SK-N-SH (cell line): ENCODE data around the gene JOSD2. TPM values are rescaled to one million over a fixed set of nuclear protein-coding genes. Genes with fewer than 3 reads are reported as not detected.

ENCODE experiments used
- CTCF ChIA-PET: fragments of 300-600, 350-600 bp; formaldehyde crosslinking; extraction: SDS; loops from one replicate; lab custom pipeline; 2021; lab: Yijun Ruan, JAX
- POLR2A ChIA-PET: fragments of 350-600 bp; sonication (Branson Sonifier 250); formaldehyde crosslinking; extraction: SDS; loops from one replicate; lab custom pipeline; 2020; ENCODE audit warnings: antibody characterized with exemption, inconsistent platforms; lab: Yijun Ruan, JAX
- DNase-seq: peaks from one replicate; pipeline ENCODE4 v3.0.0; 2012
- H2AFZ ChIP-seq: fragments of 200-600 bp; sonication (generic); 2 replicates; pipeline ENCODE4 v1.8.1; 2016; ENCODE audit warnings: antibody characterized with exemption, mild to moderate bottlenecking, low read depth
- H3F3A ChIP-seq: fragments of 200-600 bp; sonication (generic); replicated peaks from 2 replicates; pipeline ENCODE3; 2016; ENCODE audit warnings: antibody characterized with exemption, mild to moderate bottlenecking; ENCODE audit not compliant: insufficient read depth
- H3K27ac ChIP-seq, 2 experiments: fragments of 200-500 bp in 1 of 2; fragments of 200-600 bp in 1 of 2; sonication (Bioruptor generic) in 1 of 2; sonication (generic), shearing (Covaris generic) in 1 of 2; 2 replicates each; pipeline versions ENCODE4 v1.5.1 to v1.6.1; 2014 to 2016; ENCODE audit warnings: low read depth in 2 of 2, inconsistent platforms in 1 of 2, low read length in 1 of 2, mild to moderate bottlenecking in 1 of 2, mixed read lengths in 1 of 2
- H3K27me3 ChIP-seq: fragments of 200-600 bp; sonication (generic), shearing (Covaris generic); 2 replicates; pipeline ENCODE4 v1.6.1; 2016; ENCODE audit warnings: mixed run types; ENCODE audit not compliant: insufficient read depth
- H3K36me3 ChIP-seq, 2 experiments: fragments of 200-500 bp in 1 of 2; fragments of 200-600 bp in 1 of 2; sonication (Bioruptor generic) in 1 of 2; sonication (generic) in 1 of 2; replicated peaks in 1 of 2; 2 replicates each; pipeline versions ENCODE3 to v1.5.1; 2014 to 2016; ENCODE audit warnings: low read length in 1 of 2, mild to moderate bottlenecking in 1 of 2; ENCODE audit not compliant: insufficient read depth in 2 of 2, control insufficient read depth in 1 of 2
- H3K4me1 ChIP-seq, 2 experiments: fragments of 200-500 bp in 1 of 2; fragments of 200-600 bp in 1 of 2; sonication (Bioruptor generic) in 1 of 2; sonication (generic), shearing (Covaris generic) in 1 of 2; 2 replicates each; pipeline versions ENCODE4 v1.5.1 to v1.6.1; 2014 to 2016; ENCODE audit warnings: low read depth in 1 of 2, low read length in 1 of 2, mixed run types in 1 of 2; ENCODE audit not compliant: insufficient read depth in 2 of 2, control insufficient read depth in 1 of 2
- H3K4me2 ChIP-seq: fragments of 200-600 bp; sonication (generic), shearing (Covaris generic); 2 replicates; pipeline ENCODE4 v1.6.1; 2017; ENCODE audit warnings: mixed run types
- H3K4me3 ChIP-seq, 2 experiments: fragments of 200-500 bp in 1 of 2; fragments of 200-600 bp in 1 of 2; sonication (Bioruptor generic) in 1 of 2; sonication (generic), shearing (Covaris generic) in 1 of 2; 2 replicates each; pipeline versions ENCODE4 v1.5.1 to v1.8.1; 2014 to 2016; ENCODE audit warnings: low read depth in 2 of 2, inconsistent platforms in 1 of 2, low read length in 1 of 2, mild to moderate bottlenecking in 1 of 2, mixed read lengths in 1 of 2, moderate library complexity in 1 of 2
- H3K79me2 ChIP-seq: fragments of 200-600 bp; sonication (generic); 2 replicates; pipeline ENCODE4 v1.8.1; 2017; ENCODE audit warnings: mild to moderate bottlenecking; ENCODE audit not compliant: insufficient read depth
- H3K9ac ChIP-seq: fragments of 200-600 bp; sonication (generic); 2 replicates; pipeline ENCODE4 v1.6.1; 2017; ENCODE audit warnings: mixed run types
- H3K9me2 ChIP-seq: fragments of 200-600 bp; sonication (generic); 2 replicates; pipeline ENCODE4 v1.6.1; 2017; ENCODE audit warnings: mixed run types
- H3K9me3 ChIP-seq: fragments of 200-600 bp; sonication (generic); 2 replicates; pipeline ENCODE4 v1.6.1; 2017; ENCODE audit warnings: mixed run types, mild to moderate bottlenecking, moderate library complexity
- H4K20me1 ChIP-seq: fragments of 200-600 bp; sonication (generic); 2 replicates; pipeline ENCODE4 v1.6.1; 2017; ENCODE audit warnings: mild to moderate bottlenecking, mixed run types; ENCODE audit not compliant: insufficient read depth
- GABPA ChIP-seq: IDR thresholded peaks from 2 replicates; pipeline ENCODE4 v1.4.0; 2012; ENCODE audit warnings: low read depth, mild to moderate bottlenecking
- NRF1 ChIP-seq: IDR thresholded peaks from 2 replicates; pipeline ENCODE4 v1.6.1; 2012; ENCODE audit warnings: low read depth, mild to moderate bottlenecking, low read length
- POLR2AphosphoS5 ChIP-seq: IDR thresholded peaks from 2 replicates; pipeline ENCODE4 v1.6.1; 2012; ENCODE audit warnings: low read depth, low read length
- RAD21 ChIP-seq: IDR thresholded peaks from 2 replicates; pipeline ENCODE4 v1.6.1; 2012; ENCODE audit warnings: mild to moderate bottlenecking, low read length
- RCOR1 ChIP-seq: fragments of 150-350 bp; IDR thresholded peaks from 2 replicates; pipeline ENCODE4 v1.6.1; 2017; ENCODE audit warnings: antibody characterized with exemption, low read length
- SIN3A ChIP-seq: IDR thresholded peaks from 2 replicates; pipeline ENCODE4 v1.6.1; 2012; ENCODE audit warnings: low read depth, mild to moderate bottlenecking, low read length, moderate library complexity, borderline replicate concordance
- SMC3 ChIP-seq: IDR thresholded peaks from 2 replicates; pipeline ENCODE4 v1.6.1; 2012; ENCODE audit warnings: low read depth, low read length, improper control_type of control experiment
- TEAD4 ChIP-seq: IDR thresholded peaks from 2 replicates; pipeline ENCODE4 v1.4.0; 2012; ENCODE audit warnings: mild to moderate bottlenecking, borderline replicate concordance; ENCODE audit not compliant: insufficient read depth
- YY1 ChIP-seq: IDR thresholded peaks from 2 replicates; pipeline ENCODE4 v1.4.0; 2012; ENCODE audit warnings: low read depth, mild to moderate bottlenecking
- WGBS: methylation state at CpG from one replicate; pipeline ENCODE4 v1.1.6; 2017; ENCODE audit warnings: low lambda C conversion rate; 5-methylcytosine and 5-hydroxymethylcytosine counted together
- polyA plus RNA-seq, 3 experiments: library from polyadenylated mRNA; depleted of rRNA; stranded (reverse); fragments of >200 nt; gene quantifications; 2 replicates each; pipeline ENCODE4 v1.2.3, GENCODE V29; 2012
- TF ChIP-seq, protein P1 (sequence below): IDR thresholded peaks from 2 replicates; pipeline ENCODE4 v1.6.1; 2012; ENCODE audit warnings: mild to moderate bottlenecking, low read depth, low read length, moderate library complexity
- TF ChIP-seq, protein P2 (sequence below): IDR thresholded peaks from 2 replicates; pipeline ENCODE4 v1.4.0; 2012; ENCODE audit warnings: low read depth, borderline replicate concordance
- TF ChIP-seq, protein P3 (sequence below): fragments of 150-350 bp; IDR thresholded peaks from 2 replicates; pipeline ENCODE4 v1.6.1; 2016; ENCODE audit warnings: mild to moderate bottlenecking, low read depth, low read length
- TF ChIP-seq, protein P4 (sequence below): fragments of 200-600 bp; sonication (generic); IDR thresholded peaks from 2 replicates; pipeline ENCODE4 v1.6.1; 2017; ENCODE audit warnings: antibody characterized with exemption, mild to moderate bottlenecking, moderate library complexity
- TF ChIP-seq, protein P5 (sequence below): IDR thresholded peaks from 2 replicates; pipeline ENCODE4 v1.4.0; 2012; ENCODE audit warnings: low read depth
- TF ChIP-seq, protein P6 (sequence below): fragments of 150-350 bp; IDR thresholded peaks from 2 replicates; pipeline ENCODE4 v1.6.1; 2017; ENCODE audit warnings: antibody characterized with exemption, low read length, low read depth, borderline replicate concordance

JOSD2 gene
- polyA plus RNA-seq, 1 of the 3 experiments (the other 2 are of a cell fraction), result 81.2 TPM

DNA sequence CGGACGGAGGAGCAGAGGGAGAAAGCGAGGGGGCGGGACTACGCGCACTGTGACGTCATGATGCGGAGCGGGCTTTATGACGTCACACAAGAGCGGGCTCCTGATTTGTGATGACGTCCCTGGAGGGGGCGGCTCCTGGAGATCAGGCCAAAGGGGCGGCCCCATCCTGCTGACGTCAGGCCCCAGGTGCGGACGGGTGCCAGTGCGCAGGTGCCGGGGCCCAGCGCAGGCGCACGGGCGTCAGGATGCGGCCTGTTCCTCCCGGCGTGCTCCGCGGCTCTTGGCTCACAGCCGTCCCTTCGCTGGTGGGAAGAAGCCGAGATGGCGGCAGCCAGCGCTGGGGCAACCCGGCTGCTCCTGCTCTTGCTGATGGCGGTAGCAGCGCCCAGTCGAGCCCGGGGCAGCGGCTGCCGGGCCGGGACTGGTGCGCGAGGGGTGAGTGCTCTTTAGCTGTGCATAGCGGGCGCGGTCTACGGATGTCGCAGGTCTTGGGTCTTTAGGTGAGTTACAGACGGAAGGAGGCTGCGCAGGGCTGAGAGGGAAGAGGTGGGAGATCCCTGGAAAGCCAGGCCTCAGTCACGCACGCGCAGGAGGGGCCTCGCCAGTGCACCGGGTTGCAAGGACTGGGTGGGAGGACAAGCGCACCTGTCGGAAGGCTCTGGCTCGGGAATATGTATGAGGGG lies 34.6 kb downstream of the JOSD2 start, which contains the start of the genes EMC10 and GARIN5A (continued):
- TF ChIP-seq, protein P1, sequence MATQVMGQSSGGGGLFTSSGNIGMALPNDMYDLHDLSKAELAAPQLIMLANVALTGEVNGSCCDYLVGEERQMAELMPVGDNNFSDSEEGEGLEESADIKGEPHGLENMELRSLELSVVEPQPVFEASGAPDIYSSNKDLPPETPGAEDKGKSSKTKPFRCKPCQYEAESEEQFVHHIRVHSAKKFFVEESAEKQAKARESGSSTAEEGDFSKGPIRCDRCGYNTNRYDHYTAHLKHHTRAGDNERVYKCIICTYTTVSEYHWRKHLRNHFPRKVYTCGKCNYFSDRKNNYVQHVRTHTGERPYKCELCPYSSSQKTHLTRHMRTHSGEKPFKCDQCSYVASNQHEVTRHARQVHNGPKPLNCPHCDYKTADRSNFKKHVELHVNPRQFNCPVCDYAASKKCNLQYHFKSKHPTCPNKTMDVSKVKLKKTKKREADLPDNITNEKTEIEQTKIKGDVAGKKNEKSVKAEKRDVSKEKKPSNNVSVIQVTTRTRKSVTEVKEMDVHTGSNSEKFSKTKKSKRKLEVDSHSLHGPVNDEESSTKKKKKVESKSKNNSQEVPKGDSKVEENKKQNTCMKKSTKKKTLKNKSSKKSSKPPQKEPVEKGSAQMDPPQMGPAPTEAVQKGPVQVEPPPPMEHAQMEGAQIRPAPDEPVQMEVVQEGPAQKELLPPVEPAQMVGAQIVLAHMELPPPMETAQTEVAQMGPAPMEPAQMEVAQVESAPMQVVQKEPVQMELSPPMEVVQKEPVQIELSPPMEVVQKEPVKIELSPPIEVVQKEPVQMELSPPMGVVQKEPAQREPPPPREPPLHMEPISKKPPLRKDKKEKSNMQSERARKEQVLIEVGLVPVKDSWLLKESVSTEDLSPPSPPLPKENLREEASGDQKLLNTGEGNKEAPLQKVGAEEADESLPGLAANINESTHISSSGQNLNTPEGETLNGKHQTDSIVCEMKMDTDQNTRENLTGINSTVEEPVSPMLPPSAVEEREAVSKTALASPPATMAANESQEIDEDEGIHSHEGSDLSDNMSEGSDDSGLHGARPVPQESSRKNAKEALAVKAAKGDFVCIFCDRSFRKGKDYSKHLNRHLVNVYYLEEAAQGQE, result no peak
- TF ChIP-seq POLR2AphosphoS5 (peak; percentile 98), SMC3 (no peak)
- TF ChIP-seq, protein P2, sequence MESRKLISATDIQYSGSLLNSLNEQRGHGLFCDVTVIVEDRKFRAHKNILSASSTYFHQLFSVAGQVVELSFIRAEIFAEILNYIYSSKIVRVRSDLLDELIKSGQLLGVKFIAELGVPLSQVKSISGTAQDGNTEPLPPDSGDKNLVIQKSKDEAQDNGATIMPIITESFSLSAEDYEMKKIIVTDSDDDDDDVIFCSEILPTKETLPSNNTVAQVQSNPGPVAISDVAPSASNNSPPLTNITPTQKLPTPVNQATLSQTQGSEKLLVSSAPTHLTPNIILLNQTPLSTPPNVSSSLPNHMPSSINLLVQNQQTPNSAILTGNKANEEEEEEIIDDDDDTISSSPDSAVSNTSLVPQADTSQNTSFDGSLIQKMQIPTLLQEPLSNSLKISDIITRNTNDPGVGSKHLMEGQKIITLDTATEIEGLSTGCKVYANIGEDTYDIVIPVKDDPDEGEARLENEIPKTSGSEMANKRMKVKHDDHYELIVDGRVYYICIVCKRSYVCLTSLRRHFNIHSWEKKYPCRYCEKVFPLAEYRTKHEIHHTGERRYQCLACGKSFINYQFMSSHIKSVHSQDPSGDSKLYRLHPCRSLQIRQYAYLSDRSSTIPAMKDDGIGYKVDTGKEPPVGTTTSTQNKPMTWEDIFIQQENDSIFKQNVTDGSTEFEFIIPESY, result no peak

DNA sequence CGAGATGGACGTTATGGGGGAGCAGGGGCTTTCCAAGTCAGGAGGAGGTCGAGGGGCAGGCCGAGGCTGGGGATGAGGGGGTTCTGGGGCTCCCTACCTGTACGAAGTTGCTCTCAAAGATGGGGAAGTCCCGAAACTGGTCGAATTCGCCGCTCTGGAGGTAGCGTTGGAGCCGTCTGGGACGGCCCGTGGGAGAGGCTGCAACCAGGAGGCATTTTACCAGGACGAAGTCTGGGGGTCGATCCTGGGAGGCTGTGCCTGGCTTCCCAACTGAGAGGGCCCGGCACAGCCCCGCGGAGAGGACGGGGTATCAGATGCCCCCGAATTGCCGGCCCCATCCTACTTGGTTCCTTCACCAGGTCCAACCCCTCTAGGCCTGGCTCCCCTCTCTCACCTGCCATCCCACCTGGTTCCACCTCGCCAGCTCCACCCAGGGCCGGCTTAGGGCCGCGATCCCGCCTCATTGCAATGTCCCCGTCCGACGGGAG lies 35.2 kb downstream of the JOSD2 start:
- Histone ChIP-seq H3K4me2 (no peak overlapping the region), H3K79me2 (peaks cover 16% of the 10 kb centered on the region), H3F3A (peaks cover 15% of the 10 kb centered on the region), H3K4me1 (peaks cover 6 to 9% of the 10 kb centered on the region in 2 experiments; a peak in 2 of 4 replicates), H2AFZ (no peak overlapping the region), H3K9ac (no peak overlapping the region), H4K20me1 (no peaks in the 10 kb centered on the region), H3K9me3 (no peaks in the 10 kb centered on the region), H3K36me3 (peaks cover 7 to 17% of the 10 kb centered on the region in 2 experiments), H3K27ac (no peak overlapping the region), H3K9me2 (no peaks in the 10 kb centered on the region), H3K4me3 (no peak overlapping the region; a peak in 1 of 4 replicates), H3K27me3 (no peaks in the 10 kb centered on the region)
- CTCF ChIA-PET, result no interaction called here
- no peak for DNase-seq
- POLR2A ChIA-PET, result no interaction called here
- 87% methylated on average over 17 of the region's 29 CpGs for WGBS
- TF ChIP-seq NRF1 (no peak), GABPA (no peak), SIN3A (no peak), YY1 (no peak), RAD21 (no peak), TEAD4 (no peak), RCOR1 (no peak)
- TF ChIP-seq, protein P3, sequence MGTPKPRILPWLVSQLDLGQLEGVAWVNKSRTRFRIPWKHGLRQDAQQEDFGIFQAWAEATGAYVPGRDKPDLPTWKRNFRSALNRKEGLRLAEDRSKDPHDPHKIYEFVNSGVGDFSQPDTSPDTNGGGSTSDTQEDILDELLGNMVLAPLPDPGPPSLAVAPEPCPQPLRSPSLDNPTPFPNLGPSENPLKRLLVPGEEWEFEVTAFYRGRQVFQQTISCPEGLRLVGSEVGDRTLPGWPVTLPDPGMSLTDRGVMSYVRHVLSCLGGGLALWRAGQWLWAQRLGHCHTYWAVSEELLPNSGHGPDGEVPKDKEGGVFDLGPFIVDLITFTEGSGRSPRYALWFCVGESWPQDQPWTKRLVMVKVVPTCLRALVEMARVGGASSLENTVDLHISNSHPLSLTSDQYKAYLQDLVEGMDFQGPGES, result no peak
- TF ChIP-seq, protein P4, sequence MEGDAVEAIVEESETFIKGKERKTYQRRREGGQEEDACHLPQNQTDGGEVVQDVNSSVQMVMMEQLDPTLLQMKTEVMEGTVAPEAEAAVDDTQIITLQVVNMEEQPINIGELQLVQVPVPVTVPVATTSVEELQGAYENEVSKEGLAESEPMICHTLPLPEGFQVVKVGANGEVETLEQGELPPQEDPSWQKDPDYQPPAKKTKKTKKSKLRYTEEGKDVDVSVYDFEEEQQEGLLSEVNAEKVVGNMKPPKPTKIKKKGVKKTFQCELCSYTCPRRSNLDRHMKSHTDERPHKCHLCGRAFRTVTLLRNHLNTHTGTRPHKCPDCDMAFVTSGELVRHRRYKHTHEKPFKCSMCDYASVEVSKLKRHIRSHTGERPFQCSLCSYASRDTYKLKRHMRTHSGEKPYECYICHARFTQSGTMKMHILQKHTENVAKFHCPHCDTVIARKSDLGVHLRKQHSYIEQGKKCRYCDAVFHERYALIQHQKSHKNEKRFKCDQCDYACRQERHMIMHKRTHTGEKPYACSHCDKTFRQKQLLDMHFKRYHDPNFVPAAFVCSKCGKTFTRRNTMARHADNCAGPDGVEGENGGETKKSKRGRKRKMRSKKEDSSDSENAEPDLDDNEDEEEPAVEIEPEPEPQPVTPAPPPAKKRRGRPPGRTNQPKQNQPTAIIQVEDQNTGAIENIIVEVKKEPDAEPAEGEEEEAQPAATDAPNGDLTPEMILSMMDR, result no peak
- TF ChIP-seq, protein P1, result no peak
- TF ChIP-seq, protein P5, sequence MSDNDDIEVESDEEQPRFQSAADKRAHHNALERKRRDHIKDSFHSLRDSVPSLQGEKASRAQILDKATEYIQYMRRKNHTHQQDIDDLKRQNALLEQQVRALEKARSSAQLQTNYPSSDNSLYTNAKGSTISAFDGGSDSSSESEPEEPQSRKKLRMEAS, result no peak
- TF ChIP-seq, protein P6, sequence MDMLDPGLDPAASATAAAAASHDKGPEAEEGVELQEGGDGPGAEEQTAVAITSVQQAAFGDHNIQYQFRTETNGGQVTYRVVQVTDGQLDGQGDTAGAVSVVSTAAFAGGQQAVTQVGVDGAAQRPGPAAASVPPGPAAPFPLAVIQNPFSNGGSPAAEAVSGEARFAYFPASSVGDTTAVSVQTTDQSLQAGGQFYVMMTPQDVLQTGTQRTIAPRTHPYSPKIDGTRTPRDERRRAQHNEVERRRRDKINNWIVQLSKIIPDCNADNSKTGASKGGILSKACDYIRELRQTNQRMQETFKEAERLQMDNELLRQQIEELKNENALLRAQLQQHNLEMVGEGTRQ, result no peak
